SW480 (cell line): ENCODE measurements around the gene WNT3A.

Experiments used
- DNase-seq: peaks from one replicate; pipeline ENCODE4 v3.0.0-alpha.2; 2016; ENCODE audit warnings: low spot score

The WNT3A gene

DNA sequence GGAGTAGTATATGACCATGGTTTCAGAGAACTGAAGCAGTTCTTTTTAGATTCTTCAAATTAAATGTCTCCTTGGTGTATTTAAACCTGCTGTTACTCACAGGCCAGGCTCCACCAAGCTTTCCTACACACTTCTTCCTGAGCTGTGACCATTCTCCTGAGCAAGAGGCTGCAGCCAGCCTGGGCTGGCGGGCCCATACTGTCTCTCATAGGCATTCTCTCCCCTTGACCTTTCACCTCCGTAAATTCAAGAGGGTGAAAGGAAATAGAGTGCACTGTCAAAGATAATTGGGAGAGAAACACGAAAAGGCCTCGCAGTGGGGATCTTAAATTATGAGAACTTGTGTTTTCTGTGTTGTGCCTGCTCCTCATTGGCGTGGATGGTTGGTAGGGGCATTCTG, 78.0 kb downstream of the WNT3A start:
- no peak for DNase-seq

DNA sequence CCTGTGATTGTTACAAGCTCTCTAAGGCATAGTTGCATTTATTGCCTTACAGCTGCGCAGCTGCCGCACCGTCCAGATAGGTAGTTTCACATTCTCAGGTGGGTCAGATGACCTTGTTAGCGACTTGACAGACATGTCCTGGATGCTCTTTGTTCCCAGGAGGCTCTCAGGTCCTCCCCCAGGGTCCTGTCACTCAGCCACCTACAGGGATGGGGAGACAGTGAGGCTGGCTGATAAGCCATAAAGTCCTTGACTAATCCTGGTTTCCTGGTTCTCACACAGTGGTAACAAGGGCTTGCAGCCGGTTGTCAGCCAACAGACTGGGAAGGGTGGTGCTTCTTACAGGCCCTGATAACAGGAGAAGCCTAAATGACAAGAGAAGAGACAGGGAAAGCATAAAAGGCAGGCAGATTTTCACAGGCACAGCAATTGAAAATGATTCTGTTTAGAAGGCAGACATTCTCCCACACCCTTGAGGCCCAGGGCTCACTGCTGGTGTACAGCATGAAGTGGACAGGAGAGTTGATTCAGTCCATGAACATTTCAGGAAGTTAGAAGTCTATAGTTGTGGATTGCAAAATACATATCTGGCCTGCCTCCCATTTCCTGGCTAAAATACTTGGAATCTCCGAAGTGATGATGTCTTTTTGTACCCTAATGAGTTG, 78.6 kb downstream of the WNT3A start:
- DNase-seq, result no peak

- DNase-seq, result no peak
These were observed 81.0 kb downstream of the WNT3A start for GRCh38 chr1:228087771-228088251.

GRCh38 chr1:228088586-228089498, 82.0 kb downstream of the WNT3A start:
- no peak for DNase-seq

- no peak for DNase-seq
These were observed 83.0 kb downstream of the WNT3A start for GRCh38 chr1:228089519-228090380.

DNA sequence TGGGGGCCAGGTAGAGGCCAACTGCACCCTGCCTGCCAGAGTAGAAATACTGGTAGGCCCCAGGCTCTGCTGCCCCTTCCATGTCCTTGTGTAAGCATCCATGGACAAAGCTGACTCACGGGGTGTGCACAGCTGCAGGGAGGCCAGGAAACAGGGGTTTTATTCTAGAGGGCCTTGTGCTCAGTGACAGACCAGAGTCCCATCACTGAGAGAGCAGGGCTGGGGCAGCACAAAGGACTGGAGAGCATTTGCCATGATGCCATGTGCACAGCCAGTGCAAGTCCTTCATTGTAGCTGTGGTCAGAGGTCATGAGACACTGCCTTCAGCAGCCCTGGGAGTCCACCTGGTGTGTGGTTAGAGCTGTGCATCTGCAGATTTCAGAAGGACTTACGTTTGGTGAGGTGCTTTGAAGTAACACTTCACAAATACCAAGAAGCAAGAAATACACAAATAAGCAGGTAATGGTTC, 83.8 kb downstream of the WNT3A start:
- DNase-seq, result no peak

GRCh38 chr1:228091084-228091483, 84.3 kb downstream of the WNT3A start:
- no peak for DNase-seq

DNA sequence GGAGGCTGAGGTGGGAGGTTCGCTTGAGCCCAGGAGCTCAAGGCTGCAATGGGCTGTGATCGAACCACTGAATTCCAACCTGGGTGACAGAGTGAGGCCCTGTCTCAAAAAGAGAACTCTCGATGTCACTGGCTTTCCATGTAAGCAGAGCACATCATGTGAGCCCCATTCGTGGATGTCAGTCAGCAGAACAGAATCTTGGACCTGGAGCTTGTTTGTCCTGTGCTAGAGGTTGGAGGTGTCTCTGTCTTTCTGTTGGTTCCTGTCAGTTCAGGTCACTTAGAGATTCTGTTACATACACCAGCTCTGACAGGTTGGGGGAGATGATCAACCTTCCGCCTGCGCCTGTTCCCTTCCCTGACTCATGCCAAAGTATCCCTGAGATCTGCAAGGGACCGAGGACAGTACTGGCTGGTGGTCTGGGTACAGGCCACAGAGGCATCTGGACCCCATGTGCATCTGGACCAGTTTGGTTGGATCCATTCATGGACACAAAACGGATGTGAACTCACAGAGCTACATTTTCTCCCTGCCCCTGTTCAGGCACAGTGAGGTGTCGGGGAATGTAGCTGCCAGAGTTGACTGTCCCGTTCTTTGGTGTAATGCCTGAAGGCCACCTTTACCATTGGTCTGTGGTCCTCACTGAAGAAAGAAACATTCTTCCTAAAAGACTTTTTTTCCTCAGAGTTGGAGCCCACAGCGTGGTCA, 85.7 kb downstream of the WNT3A start:
- no peak for DNase-seq

DNA sequence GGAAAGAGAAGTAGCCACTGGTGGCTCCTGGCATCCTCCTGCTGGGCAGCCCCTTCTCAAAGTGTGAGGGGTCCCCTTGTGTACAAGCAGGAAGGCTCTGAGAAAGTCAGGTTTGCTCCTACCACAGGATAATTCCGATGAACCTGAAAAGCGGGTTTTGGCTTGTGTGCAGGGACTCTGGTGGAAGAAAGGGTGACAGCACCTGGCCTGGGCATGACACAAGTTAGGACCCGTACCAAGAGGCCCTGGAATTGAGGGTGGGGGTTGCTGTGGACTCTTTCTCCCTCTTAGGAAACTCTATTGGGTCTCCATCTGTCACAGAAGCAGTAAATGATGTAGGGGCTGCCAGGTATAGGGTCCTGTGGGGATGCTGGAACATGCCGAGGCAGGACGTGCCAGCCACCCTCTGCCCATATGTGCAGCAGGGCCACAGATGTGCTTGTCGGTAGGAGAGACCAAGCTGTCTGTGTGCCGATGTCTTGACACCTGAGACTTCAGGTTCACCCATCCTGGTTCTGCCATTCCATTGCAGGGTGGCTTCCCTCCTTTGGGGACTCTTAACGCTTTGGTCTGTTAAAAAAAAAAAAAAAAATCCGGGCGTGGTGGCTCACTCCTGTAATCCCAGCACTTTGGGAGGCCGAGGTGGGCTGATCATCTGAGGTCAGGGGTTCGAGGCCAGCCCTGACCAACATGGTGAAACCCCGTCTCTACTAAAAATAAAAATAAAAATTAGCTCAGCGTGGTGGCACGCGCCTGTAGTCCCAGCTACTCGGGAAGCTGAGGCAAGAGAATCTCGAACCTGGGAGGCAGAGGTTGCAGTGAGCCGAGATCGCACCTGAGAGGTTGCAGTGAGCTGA, 86.5 kb downstream of the WNT3A start:
- DNase-seq, result no peak

- DNase-seq, result no peak
These were observed 87.7 kb downstream of the WNT3A start for GRCh38 chr1:228094432-228095016.

DNA sequence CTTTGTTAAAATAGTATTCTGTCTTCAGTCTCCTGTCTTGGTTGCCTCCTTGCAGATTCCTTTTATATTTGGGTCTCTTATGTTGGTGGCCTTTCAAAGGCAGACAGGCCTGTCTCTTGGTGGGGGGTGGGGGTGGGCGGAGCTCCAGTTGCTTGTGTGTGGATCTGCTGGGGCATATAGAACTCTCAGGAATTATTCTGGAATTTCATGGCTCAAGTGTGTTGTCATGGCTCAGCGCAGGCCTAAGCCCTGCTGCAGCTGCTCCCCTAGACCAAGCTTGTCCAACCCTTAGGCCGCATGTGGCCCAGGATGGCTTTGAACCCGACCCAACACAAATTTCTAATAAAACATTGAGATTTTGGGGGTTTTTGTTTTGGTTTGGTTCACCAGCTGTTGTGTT, 88.4 kb downstream of the WNT3A start:
- DNase-seq, result no peak

- DNase-seq, result no peak
These were observed 89.1 kb downstream of the WNT3A start for GRCh38 chr1:228095938-228096337.

- DNase-seq, result no peak
These were observed 89.9 kb downstream of the WNT3A start for GRCh38 chr1:228096416-228097332.

DNA sequence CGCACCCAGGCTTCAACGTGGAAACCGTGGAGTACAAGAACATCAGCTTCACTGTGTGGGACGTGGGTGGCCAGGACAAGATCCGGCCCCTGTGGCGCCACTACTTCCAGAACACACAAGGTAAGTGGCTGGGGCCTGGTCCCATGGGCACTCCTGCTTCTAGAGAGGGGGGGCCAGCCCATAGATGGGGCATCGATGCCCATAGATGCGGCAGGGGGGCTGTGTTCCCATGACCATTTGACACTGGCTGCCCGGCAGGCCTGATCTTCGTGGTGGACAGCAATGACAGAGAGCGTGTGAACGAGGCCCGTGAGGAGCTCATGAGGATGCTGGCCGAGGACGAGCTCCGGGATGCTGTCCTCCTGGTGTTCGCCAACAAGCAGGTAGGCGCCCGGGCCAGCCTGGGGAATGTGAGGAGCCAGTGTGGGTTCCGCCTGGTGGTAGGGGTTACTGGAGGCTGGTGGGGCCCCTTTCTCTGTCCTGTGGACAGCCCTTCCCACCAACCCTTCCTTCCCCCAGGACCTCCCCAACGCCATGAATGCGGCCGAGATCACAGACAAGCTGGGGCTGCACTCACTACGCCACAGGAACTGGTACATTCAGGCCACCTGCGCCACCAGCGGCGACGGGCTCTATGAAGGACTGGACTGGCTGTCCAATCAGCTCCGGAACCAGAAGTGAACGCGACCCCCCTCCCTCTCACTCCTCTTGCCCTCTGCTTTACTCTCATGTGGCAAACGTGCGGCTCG, 90.7 kb downstream of the WNT3A start:
- DNase-seq, result no peak

- no peak for DNase-seq
These were observed 91.6 kb downstream of the WNT3A start for GRCh38 chr1:228098323-228098931.

DNA sequence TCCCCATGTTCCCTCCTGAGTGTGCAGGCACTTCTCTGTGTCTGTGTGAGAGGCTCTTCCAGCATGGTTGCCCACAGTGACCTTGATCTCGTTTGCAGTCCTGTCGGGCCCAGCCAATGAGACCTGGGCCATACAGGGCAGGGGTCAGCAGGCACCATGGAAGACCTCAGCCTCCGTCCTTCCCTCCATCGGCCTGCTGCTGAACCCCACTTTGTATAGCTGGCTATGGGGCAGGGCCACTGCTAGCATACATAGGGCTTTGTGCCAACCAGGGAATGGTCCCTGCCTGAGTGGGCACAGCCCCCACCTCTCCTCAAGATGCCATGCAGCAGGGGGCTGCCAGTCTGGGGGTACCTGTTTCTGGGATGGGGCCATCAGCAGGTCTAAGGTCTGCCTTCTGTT, 92.5 kb downstream of the WNT3A start:
- no peak for DNase-seq

- DNase-seq, result no peak
These were observed 94.2 kb downstream of the WNT3A start for GRCh38 chr1:228100822-228101613.
